Measurements from ENCODE around the gene TNFSF15.

TNFSF15 gene

GRCh38 chr9:114805670-114806525 is at the start of gene TNFSF15:
Gene TNFSF15, minus strand, starts transcription at chr9:114806039. Its CDS starts 27 bp downstream, at chr9:114806012.
- DNase-seq (ENCODE audit: low read depth in 2 of 2, low spot score in 1 of 2) = no peak

GRCh38 chr9:114855488-114855887 is 49.6 kb upstream of the TNFSF15 start:
- no peak for DNase-seq (ENCODE audit: low read depth in 2 of 2, low spot score in 1 of 2)

DNA sequence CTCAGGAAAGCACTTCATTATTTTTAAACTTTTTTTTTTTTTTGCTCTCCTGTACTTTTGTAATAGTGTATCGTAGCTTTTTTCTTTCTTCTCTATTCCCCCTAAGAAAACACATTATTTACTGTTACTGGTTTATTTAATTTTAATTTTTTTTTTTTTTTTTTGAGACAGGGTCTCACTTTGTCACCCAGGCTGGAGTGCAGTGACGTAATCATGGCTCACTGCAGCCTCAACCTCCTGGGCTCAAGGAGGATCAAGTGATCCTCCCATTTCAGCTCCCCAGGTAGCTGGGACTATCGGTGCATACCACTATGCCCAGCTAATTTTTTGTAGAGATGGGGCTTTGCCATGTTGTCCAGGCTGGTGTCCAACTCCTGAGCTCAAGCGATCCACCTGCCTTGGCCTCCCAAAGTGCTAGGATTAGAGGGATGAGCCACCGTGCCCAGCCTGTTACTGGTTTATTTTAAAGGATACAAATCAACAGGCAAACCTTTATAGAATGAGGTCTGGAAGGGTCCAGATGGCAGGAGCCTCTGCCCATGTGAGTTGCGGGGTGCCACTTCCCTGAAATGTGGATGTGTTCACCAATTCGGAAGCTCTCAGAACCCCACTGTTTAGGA is 49.0 kb upstream of the TNFSF15 start:
- no peak for DNase-seq (ENCODE audit: low read depth in 2 of 2, low spot score in 1 of 2)

GRCh38 chr9:114853071-114853855 is 47.4 kb upstream of the TNFSF15 start:
- DNase-seq (ENCODE audit: low read depth in 2 of 2, low spot score in 1 of 2) = no peak

DNA sequence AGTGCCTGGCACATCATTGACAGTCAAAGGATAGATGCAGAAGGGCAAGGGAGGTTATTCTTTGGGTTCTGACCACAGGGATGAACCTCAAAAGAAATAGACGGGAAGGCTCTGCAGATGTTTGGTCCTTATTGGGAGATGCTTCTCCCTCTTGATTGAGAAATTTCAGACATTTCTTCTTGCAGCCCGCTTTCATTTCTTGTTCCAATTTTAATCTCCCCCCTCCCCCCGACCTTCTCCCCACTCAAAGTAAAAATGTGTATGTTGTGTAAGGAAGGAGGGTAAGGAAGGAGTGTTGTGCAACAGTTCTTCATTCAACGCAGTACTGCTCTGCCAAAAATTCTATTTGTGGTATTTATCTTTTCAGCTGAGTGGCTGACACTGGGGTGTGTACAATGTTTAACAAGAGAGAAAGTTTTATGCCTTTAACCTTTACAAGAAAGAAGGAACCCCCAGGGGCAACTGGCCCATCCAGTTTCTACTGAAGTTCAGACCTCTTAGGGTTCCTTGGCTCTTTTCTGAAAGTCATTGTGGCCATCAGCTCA is 46.3 kb upstream of the TNFSF15 start:
- no peak for DNase-seq (ENCODE audit: low read depth in 2 of 2, low spot score in 1 of 2)

GRCh38 chr9:114851306-114851705 is 45.5 kb upstream of the TNFSF15 start:
- DNase-seq (ENCODE audit: low read depth in 2 of 2, low spot score in 1 of 2) = no peak

- no peak for DNase-seq (ENCODE audit: low read depth in 2 of 2, low spot score in 1 of 2)
These were observed 45.0 kb upstream of the TNFSF15 start for GRCh38 chr9:114850871-114851270.

GRCh38 chr9:114849450-114849849 is 43.6 kb upstream of the TNFSF15 start:
- no peak for DNase-seq (ENCODE audit: low read depth in 2 of 2, low spot score in 1 of 2)

- no peak for DNase-seq (ENCODE audit: low read depth in 2 of 2, low spot score in 1 of 2)
These were observed 41.9 kb upstream of the TNFSF15 start for GRCh38 chr9:114847492-114848417.

DNA sequence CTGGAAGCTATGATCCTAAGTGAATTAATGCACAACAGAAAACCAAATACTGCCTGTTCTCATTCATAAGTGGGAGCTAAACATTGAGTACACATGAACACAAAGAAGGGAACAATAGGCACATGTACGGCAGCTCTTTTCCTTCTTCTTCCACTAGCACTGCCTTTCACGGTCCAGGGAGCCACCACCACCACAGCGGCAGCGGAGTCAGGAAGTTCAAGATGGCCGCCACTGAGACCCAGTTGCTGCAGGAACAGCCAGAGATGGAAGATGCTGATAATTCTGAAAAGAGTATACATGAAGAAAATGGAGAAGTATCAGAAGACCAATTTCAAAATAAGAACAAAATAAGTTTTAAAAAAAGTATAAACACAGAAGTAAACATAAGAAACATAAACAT is 39.5 kb upstream of the TNFSF15 start:
- DNase-seq (ENCODE audit: low read depth in 2 of 2, low spot score in 1 of 2) = no peak

- DNase-seq (ENCODE audit: low read depth in 2 of 2, low spot score in 1 of 2) = no peak
These were observed 38.9 kb upstream of the TNFSF15 start for GRCh38 chr9:114844766-114845165.

GRCh38 chr9:114837923-114838322 is 32.1 kb upstream of the TNFSF15 start:
- DNase-seq (ENCODE audit: low read depth in 2 of 2, low spot score in 1 of 2) = no peak

- DNase-seq (ENCODE audit: low read depth in 2 of 2, low spot score in 1 of 2) = no peak
These were observed 30.9 kb upstream of the TNFSF15 start for GRCh38 chr9:114836769-114837168.

GRCh38 chr9:114834386-114834785 is 28.5 kb upstream of the TNFSF15 start:
- no peak for DNase-seq (ENCODE audit: low read depth in 2 of 2, low spot score in 1 of 2)

DNA sequence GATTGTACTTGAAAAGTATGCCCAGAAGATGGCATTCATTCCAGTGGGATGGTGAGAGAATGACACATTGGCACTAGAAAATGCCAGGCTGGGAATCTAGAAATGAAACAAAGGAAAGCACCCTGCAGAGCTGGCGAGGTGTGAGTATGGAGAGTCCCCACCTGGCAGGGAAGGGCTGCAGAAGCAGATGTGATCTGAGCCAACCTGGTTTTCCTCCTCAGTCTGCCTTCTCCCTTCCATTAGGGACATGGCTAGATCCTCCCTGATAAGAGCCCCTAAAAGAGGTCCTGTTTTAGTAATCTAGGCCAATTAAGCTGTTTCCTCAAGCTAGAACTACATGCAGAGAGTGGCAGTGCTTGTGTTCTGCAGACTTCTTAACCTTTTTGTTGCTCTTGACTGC is 24.7 kb upstream of the TNFSF15 start:
- no peak for DNase-seq (ENCODE audit: low read depth in 2 of 2, low spot score in 1 of 2)

DNA sequence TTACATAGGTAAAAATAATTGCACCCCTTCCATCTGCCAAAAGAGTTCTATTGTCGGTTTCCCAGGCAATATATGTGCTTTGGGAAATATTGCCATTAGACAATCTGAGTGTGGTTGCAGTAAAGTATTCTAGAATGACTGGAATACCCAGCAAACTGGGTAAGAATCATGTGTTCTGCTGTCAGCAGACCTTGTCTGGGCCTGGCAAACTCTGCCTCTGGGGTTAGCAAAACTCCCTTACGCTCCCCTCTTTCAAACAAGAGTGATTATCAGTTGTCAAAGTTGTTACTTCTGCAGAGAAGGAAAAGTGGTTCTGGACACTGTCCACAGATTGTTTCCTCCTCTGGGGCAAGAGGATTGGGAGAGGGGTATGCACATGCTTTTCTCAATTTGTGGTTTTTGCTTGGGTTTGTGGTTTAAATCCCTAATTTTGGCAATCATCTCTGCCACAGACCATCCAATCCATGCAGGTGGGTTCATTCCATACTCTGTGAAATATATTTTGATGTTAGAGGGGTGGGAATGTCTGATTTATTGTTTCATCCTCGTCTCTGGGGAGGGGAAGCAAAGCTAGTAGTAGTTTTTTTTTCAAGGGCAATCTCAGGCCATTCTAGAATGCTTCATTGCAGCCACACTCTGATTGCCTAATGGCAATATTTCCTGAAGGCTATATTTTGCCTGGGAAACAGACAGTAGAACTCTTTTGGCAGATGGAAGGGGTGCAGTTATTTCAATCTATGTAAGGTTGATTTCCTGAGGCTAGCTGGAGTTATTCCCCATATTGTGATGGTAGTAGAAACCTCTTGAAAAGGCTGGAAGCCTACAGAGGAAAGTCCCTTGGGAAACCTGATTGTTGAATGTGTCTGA is 24.0 kb upstream of the TNFSF15 start:
- no peak for DNase-seq (ENCODE audit: low read depth in 2 of 2, low spot score in 1 of 2)

DNA sequence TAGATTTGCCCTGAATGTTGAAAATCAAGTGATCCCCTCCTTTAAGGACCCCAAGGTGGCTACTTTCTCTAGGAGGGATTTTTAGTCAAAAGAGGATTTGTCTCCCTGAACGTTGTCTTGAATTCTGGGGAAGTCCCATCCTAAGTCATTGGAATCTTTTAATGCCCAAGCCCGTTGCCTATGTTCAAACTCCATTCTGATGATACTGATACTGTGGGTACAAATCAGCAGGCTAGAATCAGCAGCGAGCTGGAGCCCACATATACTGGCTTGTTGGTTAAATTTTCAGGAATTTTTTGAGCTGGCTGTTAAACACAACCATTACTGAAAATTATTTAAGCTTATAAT is 22.4 kb upstream of the TNFSF15 start:
- no peak for DNase-seq (ENCODE audit: low read depth in 2 of 2, low spot score in 1 of 2)

- no peak for DNase-seq (ENCODE audit: low read depth in 2 of 2, low spot score in 1 of 2)
These were observed 21.9 kb upstream of the TNFSF15 start for GRCh38 chr9:114827641-114828302.

GRCh38 chr9:114826431-114826830 is 20.6 kb upstream of the TNFSF15 start:
- no peak for DNase-seq (ENCODE audit: low read depth in 2 of 2, low spot score in 1 of 2)

Measured in stimulated activated CD8-positive, alpha-beta memory T cell treated with anti-CD3 and anti-CD28 coated beads, Interleukin-4, amount 100 ng/mL, for 4 hours (primary cell).